GM18867 (cell line): ENCODE results near the gene PPP1R12B.
"Not testable (repeated sequence)": the region's sequence is repeated elsewhere in the genome, so short reads cannot be mapped to it uniquely, and the experiment has no call there.

ENCODE experiments used
- ATAC-seq: cut with Tn5 transposase; IDR thresholded peaks from one replicate; pipeline ENCODE4 v1.9.1; 2021; ENCODE audit warnings: mild to moderate bottlenecking, moderate library complexity; ENCODE audit not compliant: unreplicated experiment

The PPP1R12B gene

GRCh38 chr1:202553560-202554038 lies 205.1 kb downstream of the PPP1R12B start:
- no peak for ATAC-seq

- ATAC-seq = not testable (repeated sequence)
Observed at GRCh38 chr1:202554619-202555018, 206.1 kb downstream of the PPP1R12B start.

- not testable (repeated sequence) for ATAC-seq
Observed at GRCh38 chr1:202556037-202556436, 207.5 kb downstream of the PPP1R12B start.

GRCh38 chr1:202557662-202558061 lies 209.2 kb downstream of the PPP1R12B start:
- ATAC-seq = not testable (repeated sequence)

- ATAC-seq = no peak
Observed at GRCh38 chr1:202561240-202561639, 212.7 kb downstream of the PPP1R12B start.

GRCh38 chr1:202561726-202562443 lies 213.4 kb downstream of the PPP1R12B start:
- ATAC-seq = no peak

GRCh38 chr1:202562444-202563060 lies 214.1 kb downstream of the PPP1R12B start:
- ATAC-seq = no peak

- ATAC-seq = no peak
Observed at GRCh38 chr1:202563818-202564217, 215.3 kb downstream of the PPP1R12B start.

- no peak for ATAC-seq
Observed at GRCh38 chr1:202564958-202565495, 216.5 kb downstream of the PPP1R12B start.

GRCh38 chr1:202565890-202566602 lies 217.5 kb downstream of the PPP1R12B start:
- ATAC-seq = peak; percentile 87

- no peak for ATAC-seq
Observed at GRCh38 chr1:202567738-202568137, 219.2 kb downstream of the PPP1R12B start.

- no peak for ATAC-seq
Observed at GRCh38 chr1:202568410-202568809, 219.9 kb downstream of the PPP1R12B start.

- no peak for ATAC-seq
Observed at GRCh38 chr1:202568826-202569225, 220.3 kb downstream of the PPP1R12B start.

GRCh38 chr1:202569393-202570322 lies 221.2 kb downstream of the PPP1R12B start:
- ATAC-seq = no peak

- ATAC-seq = no peak
Observed at GRCh38 chr1:202571719-202572339, 223.3 kb downstream of the PPP1R12B start.

GRCh38 chr1:202572867-202573266 lies 224.4 kb downstream of the PPP1R12B start:
- ATAC-seq = no peak

GRCh38 chr1:202575918-202576653 lies 227.6 kb downstream of the PPP1R12B start:
- ATAC-seq = no peak

- ATAC-seq = no peak
Observed at GRCh38 chr1:202576816-202577215, 228.3 kb downstream of the PPP1R12B start.

GRCh38 chr1:202577381-202577780 lies 228.9 kb downstream of the PPP1R12B start:
- no peak for ATAC-seq
